ENCODE results near the gene DNAJC7.
"Not testable (repeated sequence)": the region's sequence is repeated elsewhere in the genome, so short reads cannot be mapped to it uniquely, and the experiment has no call there.

DNAJC7 gene

DNA sequence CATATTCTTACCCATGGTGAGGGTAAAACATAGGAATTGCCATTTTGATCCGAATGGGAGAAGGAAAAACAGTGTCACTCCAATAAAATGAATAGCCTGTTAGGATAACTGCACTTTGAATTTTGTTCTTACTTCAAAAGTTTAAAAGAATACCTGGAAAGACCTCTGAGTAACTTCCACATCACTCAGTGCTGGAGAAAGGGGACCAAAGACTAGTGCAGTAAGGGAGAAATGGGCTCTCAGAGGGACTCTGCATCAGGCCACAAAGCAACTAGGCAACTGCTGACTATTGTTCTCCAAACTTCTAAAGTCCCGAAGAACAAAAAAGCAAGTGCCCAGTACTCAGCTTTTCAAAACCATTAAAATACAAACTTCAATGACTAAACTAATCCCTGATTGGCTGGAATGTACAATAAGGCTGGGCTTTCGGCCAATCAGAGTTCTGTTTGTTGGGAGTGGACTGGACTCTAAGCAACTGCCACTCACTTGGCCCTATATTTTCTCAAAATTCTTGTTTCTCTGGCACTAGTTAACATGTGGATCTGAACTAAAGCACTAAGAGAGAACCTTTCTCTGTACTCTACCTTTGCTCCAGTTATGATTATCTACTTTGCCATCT, 6.2 kb downstream of the DNAJC7 start:
- DNase-seq = no peak

GRCh38 chr17:42010266-42010680, 7.0 kb downstream of the DNAJC7 start:
- DNase-seq = not testable (repeated sequence)

GRCh38 chr17:42009170-42009569, 8.1 kb downstream of the DNAJC7 start:
- DNase-seq = no peak

DNA sequence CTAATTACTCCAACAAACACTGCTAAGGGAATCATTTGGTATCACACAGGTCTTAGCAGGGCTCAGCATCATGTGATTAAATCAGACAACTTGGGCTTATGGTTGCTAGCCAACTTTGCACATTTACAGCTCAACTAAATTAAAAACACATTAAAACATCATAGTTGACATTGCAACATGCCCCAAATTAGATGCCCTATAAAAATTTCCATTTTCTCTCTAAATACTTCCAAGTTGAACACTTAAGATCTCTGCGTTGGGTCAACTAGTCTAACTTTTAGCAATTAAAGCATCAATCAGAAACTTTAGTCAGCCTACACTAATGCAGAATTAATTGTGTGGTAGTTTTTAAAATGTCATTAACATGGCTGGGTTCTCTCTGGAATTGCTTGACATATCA, 12.1 kb downstream of the DNAJC7 start:
- no peak for DNase-seq

- DNase-seq = no peak
These were observed 14.4 kb downstream of the DNAJC7 start for GRCh38 chr17:42002792-42003301.

DNA sequence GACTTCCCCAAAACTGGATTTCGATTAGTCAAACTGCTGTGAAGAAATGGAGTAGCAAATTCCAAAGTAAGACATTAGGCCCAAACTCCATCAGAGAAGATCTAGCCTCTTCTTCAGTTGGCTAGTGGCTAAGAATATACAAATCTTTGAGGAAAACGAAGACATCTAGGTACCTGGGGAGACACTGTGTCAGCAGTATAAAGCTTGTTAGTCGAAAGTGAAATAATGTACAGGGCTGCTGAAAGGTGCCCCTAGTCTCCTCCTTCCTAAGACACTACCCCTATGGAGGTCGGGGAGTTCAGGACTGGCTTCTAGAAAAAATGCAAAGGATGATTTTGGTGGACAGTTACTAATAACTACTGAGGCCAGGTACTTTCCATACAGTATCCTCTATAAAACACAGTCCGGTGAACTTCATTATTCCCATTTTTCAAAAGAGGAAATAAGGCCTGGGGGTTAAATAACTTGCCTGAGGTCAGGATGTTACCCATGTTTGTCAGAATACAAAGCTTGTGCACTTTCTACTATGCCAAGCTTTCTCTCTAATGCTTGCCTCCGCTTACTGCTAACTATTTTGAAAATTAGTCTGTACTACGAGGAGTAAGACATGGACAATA, 15.0 kb downstream of the DNAJC7 start:
- DNase-seq = no peak

DNA sequence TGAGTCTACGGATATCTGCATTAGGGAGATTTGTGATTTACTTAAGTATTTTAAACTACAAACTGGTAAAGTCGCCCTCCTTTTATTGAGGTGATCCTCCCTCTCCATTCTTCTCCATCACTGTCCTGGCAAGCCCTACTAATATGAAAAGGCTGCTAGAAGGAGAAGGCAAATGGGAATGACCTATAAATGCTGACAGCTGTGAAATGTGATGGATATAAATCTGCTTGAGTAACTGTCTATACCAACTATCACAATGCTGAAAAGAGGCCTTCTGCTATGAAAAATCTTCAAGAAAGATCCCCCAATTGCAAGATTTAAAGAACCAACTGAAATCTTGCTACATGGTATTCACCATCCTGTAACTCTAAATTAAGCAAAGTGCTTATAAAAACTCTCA, 15.5 kb downstream of the DNAJC7 start:
- DNase-seq = no peak

GRCh38 chr17:42000413-42001133, 16.7 kb downstream of the DNAJC7 start:
- DNase-seq = no peak

- no peak for DNase-seq
These were observed 18.7 kb downstream of the DNAJC7 start for GRCh38 chr17:41998497-41998896.

GRCh38 chr17:41996855-41997164, 20.4 kb downstream of the DNAJC7 start:
- no peak for DNase-seq

DNA sequence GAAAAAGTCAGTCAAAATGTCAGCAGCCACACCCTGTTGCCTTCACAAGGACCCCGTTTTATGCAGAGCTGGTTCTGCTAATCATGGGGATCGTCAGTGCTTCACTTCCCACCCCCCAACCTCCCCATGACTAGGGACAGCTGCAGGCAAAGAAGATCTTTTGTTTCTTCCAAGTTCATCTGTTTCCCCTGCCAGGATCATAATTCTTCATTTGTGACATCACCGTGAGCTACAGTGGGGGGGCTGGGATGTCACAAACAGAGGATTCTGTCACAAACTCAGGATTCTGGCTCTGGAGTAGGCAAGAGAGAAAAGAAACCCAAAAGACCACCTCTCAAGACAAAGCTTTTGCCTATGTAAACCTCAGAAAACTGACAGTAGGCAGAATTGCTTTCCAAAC, 24.7 kb downstream of the DNAJC7 start:
- no peak for DNase-seq

DNA sequence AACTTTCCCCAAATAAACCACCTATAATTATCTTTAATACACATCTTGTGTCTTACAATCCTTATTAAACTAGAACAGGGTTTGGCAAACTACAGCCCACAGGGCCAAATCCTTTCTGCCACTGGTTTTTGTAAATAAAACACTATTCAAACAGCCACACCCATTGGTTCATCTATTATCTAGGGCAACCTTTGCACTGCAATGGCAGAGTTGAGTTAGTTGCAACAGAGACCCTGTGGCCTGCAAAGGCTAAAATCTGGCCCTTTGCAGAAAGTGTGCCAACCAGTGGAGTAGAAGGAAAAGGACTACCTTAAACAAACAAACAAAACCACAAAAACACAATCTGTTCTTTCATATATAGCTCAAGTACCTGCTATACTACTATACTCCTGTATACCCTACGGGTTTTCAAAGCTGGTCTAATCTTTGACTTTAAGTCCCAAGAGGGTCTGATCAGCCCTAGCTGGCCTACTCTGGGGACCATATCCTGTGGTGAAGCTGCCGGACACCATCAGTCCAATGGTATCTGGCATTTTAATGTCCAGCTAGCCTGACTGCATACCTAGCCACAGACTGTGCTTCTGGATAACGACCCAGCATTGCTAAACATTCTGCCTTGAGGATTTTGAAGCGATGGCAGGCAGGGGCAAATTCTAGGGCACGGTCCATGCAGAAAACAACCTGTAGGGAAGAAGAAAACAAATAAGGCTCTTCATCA, 27.4 kb downstream of the DNAJC7 start:
- DNase-seq = no peak

- no peak for DNase-seq
These were observed 28.8 kb downstream of the DNAJC7 start for GRCh38 chr17:41988418-41988817.

DNA sequence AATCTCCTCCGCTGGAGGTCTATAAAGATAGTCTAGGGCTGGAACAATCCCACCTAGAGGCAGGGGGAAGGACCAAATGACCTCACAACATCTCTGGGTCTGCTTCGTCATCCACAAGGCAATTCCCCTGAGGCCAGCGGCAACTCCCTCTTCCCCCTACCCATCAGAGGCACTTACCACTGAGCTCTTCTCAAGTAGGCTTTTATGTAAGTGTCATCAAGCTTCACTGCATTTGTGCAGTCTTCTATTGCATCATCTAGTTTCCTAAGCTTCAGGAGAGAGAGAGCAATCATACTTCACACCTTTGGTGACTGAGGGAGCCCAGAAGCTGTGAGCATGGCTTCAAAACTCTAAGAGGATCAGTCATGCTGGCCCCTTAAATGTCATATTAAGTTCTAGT, 29.6 kb downstream of the DNAJC7 start:
- no peak for DNase-seq

DNA sequence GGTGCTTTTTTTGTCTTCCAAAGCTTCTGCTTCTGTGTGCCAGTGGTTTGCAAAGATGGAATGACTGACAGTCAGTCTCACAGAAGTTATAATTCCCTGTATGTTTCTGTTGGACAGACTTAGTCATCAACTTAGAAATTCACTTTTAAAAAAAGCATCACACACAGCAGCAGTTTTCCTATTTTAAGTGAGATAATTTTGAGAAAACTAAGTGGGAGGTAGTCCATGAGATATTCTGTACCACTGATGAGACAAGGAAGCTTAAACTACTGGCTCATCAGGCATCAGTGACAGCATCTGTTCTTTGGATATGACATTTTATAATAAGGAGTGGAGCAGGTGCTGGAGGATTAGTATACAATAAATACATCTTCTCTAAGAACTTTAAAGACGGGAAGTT, 30.6 kb downstream of the DNAJC7 start:
- no peak for DNase-seq

DNA sequence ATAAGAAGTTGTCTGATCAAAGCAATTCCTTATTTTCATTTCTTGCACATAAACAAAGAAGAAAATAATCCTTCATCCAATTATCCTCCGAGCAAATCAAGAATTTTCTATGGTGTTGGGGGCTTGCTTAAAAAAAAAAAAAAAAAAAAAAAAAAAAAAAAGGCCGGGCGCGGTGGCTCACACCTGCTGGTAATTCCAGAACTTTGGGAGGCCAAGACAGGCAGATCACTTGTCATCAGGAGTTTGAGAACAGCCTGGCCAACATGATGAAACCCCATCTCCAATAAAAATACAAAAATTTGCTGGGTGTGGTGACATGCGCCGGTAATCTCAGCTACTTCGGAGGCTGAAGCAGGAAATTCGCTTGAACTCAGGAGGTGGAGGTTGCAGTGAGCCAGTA, 31.3 kb downstream of the DNAJC7 start:
- DNase-seq = no peak

- DNase-seq = no peak
These were observed 32.8 kb downstream of the DNAJC7 start for GRCh38 chr17:41984454-41984853.

GRCh38 chr17:41982026-41982760, 35.0 kb downstream of the DNAJC7 start:
- no peak for DNase-seq

DNA sequence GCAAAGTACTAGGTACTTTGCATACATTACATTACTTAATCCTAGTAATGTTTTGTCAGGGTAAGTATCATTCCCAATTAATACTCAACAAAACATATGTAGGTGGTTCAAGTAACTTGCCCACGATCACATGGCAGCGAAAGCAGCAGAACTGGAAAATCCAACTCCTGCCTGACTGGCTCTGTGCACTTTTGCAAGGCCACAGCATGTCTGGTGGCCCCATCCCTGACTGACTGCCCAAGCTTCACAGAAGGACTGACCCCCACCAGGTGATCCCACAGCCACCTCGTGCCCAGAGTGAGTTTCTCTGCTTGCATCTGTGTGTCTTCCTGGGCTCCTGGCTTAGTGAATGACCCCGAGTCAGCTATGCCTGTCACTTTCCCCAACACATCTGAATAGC, 39.2 kb downstream of the DNAJC7 start:
- DNase-seq = no peak

DNA sequence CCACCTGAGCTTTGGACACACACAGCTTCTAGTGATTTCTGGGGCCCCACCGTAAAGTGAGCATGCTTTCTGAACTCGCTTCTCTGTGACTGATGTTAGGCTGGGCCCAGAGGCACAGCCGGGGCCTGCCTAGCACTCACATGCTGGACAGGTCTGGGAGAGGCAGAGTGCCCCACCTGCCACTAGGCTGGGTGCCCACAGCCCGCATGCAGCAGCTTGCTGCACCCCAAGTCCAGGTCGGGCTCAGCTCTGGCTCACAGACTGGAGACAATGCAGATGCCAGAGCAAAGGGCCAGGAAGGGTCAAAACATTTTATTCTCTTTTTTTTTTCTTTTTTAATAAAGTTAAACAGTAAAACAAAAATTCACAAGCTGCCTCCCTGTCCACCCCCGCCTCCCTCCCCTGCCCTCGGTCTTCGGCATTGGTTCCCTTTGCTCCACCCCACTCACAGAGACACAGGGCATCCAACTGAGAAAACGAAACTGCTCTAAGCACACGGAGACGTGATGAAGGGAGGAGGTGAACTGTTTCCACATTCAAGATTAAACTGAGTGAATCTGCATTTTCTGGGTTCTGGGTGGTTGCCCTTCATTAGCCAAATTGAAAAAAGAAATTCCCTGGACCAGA, 41.0 kb downstream of the DNAJC7 start:
- no peak for DNase-seq

- no peak for DNase-seq
These were observed 41.8 kb downstream of the DNAJC7 start for GRCh38 chr17:41975099-41976083.

Data from activated effector memory CD4-positive, alpha-beta T cell treated with Interleukin-2 at 50 U/mL for 16 hours (primary cell).